Measurements from ENCODE around the gene NPDC1.

Gene NPDC1

GRCh38 chr9:137027369-137028262, 18.4 kb downstream of the NPDC1 start, which contains the start of gene ABCA2:
TSS of gene ABCA2 (minus strand) at chr9:137028237. CDS start at chr9:137028140, 97 bp downstream.
- TF ChIP-seq POLR2AphosphoS5 (IDR thresholded peaks at IDR 0.05; ENCODE audit: low read depth, low read length) (no peak), TAF1 (IDR thresholded peaks at IDR 0.05; ENCODE audit: borderline replicate concordance, insufficient read depth, low read length) (no peak), SIN3A (IDR thresholded peaks at IDR 0.05; ENCODE audit: borderline replicate concordance, insufficient read depth, low read length) (no peak), FOXP2 (optimal IDR thresholded peaks at IDR 0.05; ENCODE audit: borderline replicate concordance, extremely low read depth, extremely low read length, insufficient read depth) (no peak)
- TF ChIP-seq, protein P1, sequence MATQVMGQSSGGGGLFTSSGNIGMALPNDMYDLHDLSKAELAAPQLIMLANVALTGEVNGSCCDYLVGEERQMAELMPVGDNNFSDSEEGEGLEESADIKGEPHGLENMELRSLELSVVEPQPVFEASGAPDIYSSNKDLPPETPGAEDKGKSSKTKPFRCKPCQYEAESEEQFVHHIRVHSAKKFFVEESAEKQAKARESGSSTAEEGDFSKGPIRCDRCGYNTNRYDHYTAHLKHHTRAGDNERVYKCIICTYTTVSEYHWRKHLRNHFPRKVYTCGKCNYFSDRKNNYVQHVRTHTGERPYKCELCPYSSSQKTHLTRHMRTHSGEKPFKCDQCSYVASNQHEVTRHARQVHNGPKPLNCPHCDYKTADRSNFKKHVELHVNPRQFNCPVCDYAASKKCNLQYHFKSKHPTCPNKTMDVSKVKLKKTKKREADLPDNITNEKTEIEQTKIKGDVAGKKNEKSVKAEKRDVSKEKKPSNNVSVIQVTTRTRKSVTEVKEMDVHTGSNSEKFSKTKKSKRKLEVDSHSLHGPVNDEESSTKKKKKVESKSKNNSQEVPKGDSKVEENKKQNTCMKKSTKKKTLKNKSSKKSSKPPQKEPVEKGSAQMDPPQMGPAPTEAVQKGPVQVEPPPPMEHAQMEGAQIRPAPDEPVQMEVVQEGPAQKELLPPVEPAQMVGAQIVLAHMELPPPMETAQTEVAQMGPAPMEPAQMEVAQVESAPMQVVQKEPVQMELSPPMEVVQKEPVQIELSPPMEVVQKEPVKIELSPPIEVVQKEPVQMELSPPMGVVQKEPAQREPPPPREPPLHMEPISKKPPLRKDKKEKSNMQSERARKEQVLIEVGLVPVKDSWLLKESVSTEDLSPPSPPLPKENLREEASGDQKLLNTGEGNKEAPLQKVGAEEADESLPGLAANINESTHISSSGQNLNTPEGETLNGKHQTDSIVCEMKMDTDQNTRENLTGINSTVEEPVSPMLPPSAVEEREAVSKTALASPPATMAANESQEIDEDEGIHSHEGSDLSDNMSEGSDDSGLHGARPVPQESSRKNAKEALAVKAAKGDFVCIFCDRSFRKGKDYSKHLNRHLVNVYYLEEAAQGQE (IDR thresholded peaks at IDR 0.05; ENCODE audit: insufficient read depth in 1 of 2, low read depth in 2 of 2, low read length in 2 of 2) = no peak

DNA sequence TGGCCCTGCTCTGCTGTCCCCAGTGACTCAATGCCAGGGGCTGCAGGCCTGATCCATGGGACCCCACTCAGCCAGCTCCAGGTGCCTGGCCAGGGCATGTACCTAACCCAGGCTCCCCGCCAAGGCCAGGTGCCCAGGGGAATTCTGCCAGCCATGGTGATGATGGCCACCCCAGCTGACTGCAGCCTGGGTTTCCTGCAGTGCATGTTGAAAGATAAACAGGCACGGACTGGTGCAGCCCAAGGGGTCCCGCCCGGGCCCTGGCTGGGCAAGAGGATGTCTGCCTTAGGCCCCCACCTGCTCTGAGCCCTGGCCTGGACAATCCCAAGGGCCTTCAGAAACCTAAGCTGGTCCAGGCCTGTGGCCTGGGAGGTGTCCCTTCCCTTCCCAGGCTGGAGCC, 19.1 kb downstream of the NPDC1 start:
- TF ChIP-seq POLR2AphosphoS5 (IDR thresholded peaks at IDR 0.05; ENCODE audit: low read depth, low read length) = no peak
- TF ChIP-seq FOXP2 (optimal IDR thresholded peaks at IDR 0.05; ENCODE audit: borderline replicate concordance, extremely low read depth, extremely low read length, insufficient read depth) = no peak
- no peak for TF ChIP-seq TAF1 (IDR thresholded peaks at IDR 0.05; ENCODE audit: borderline replicate concordance, insufficient read depth, low read length)
- no peak for TF ChIP-seq SIN3A (IDR thresholded peaks at IDR 0.05; ENCODE audit: borderline replicate concordance, insufficient read depth, low read length)
- TF ChIP-seq, protein P1 (IDR thresholded peaks at IDR 0.05; ENCODE audit: insufficient read depth in 1 of 2, low read depth in 2 of 2, low read length in 2 of 2) = no peak

- no peak for TF ChIP-seq SIN3A (IDR thresholded peaks at IDR 0.05; ENCODE audit: borderline replicate concordance, insufficient read depth, low read length)
- TF ChIP-seq POLR2AphosphoS5 (IDR thresholded peaks at IDR 0.05; ENCODE audit: low read depth, low read length) = no peak
- TF ChIP-seq, protein P1 (IDR thresholded peaks at IDR 0.05; ENCODE audit: insufficient read depth in 1 of 2, low read depth in 2 of 2, low read length in 2 of 2) = no peak
- TF ChIP-seq FOXP2 (optimal IDR thresholded peaks at IDR 0.05; ENCODE audit: borderline replicate concordance, extremely low read depth, extremely low read length, insufficient read depth) = no peak
- TF ChIP-seq TAF1 (IDR thresholded peaks at IDR 0.05; ENCODE audit: borderline replicate concordance, insufficient read depth, low read length) = no peak
These were observed 19.6 kb downstream of the NPDC1 start for GRCh38 chr9:137026384-137026783.

DNA sequence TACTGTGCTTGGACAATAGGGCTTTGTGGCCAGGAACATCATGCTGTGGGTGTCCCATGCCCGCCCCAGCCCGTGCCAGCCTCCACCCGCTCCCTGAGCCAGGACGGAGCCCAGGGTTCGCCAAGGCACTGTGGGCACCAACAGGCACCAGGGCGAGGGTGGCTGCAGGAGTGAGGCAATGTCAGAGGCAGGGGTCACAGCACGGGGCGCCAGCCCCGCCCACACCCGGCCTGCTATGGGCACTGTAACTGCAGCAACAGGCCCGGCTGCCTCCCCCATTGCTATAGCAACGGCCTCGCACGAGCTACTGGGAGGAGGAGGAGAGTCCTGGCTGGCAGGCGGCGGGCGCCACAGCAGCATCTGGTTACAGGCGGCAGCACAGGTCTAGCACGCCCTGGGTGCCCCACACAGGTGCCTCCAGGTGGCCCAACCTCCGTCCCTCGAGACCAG, 20.4 kb downstream of the NPDC1 start:
- TF ChIP-seq FOXP2 (optimal IDR thresholded peaks at IDR 0.05; ENCODE audit: borderline replicate concordance, extremely low read depth, extremely low read length, insufficient read depth) = no peak
- TF ChIP-seq POLR2AphosphoS5 (IDR thresholded peaks at IDR 0.05; ENCODE audit: low read depth, low read length) = no peak
- TF ChIP-seq, protein P1 (IDR thresholded peaks at IDR 0.05; ENCODE audit: insufficient read depth in 1 of 2, low read depth in 2 of 2, low read length in 2 of 2) = no peak
- TF ChIP-seq TAF1 (IDR thresholded peaks at IDR 0.05; ENCODE audit: borderline replicate concordance, insufficient read depth, low read length) = no peak
